Endothelial cell of umbilical vein (primary cell): ENCODE measurements around the gene TNFRSF8. TPM values are rescaled to one million over a fixed set of nuclear protein-coding genes. Genes with fewer than 3 reads are reported as not detected.

Experiments used
- BruUV-seq: library from RNA; stranded (reverse); fragments of 400-500 nt; replicated peaks from 2 replicates; lab custom pipeline; 2021; lab: Mats Ljungman, UMichigan
- CTCF ChIA-PET: fragments of 300-600, 350-600 bp; sonication (Branson Sonifier 250); formaldehyde crosslinking; loops from one replicate; lab custom pipeline; 2021; ENCODE audit warnings: antibody characterized with exemption, inconsistent platforms; lab: Charles Lee
- POLR2A ChIA-PET: fragments of 300-600, 350-600 bp; sonication (Branson Sonifier 250); formaldehyde crosslinking; loops from one replicate; lab custom pipeline; 2021; ENCODE audit warnings: antibody characterized with exemption, inconsistent platforms; lab: Charles Lee
- DNase-seq: peaks from one replicate; pipeline ENCODE4 v3.0.0-alpha.2; 2011; ENCODE audit warnings: low read depth, low spot score
- FAIRE-seq: peaks from 2 replicates; lab custom pipeline; 2011; peaks lifted over from hg19 to GRCh38; lab: Jason Lieb, UNC
- H2AFZ ChIP-seq: 2 replicates; pipeline ENCODE4 v1.6.0; 2012; ENCODE audit warnings: low read depth, low read length, control low read depth, inconsistent platforms
- H3K27ac ChIP-seq: 2 replicates; pipeline ENCODE4 v1.5.1; 2011; ENCODE audit warnings: low read depth, mild to moderate bottlenecking, control low read depth, low read length, moderate library complexity; ENCODE audit not compliant: insufficient read depth
- H3K27me3 ChIP-seq, 2 experiments: 2 replicates each; pipeline versions ENCODE4 v1.6.0 to v1.6.1; 2011; ENCODE audit warnings: low read length in 2 of 2, mixed read lengths in 1 of 2; ENCODE audit not compliant: control insufficient read depth in 2 of 2, insufficient read depth in 2 of 2
- H3K36me3 ChIP-seq, 2 experiments: 2 replicates in 1 of 2; 3 replicates in 1 of 2; pipeline ENCODE4 v1.5.1; 2011; ENCODE audit warnings: low read length in 2 of 2, mild to moderate bottlenecking in 1 of 2, moderate library complexity in 1 of 2; ENCODE audit not compliant: control insufficient read depth in 2 of 2, insufficient read depth in 2 of 2; ENCODE audit errors: extremely low read depth in 1 of 2
- H3K4me1 ChIP-seq: 3 replicates; pipeline ENCODE4 v1.5.1; 2011; ENCODE audit warnings: mild to moderate bottlenecking, low read length; ENCODE audit not compliant: control insufficient read depth, insufficient read depth; ENCODE audit errors: extremely low read depth
- H3K4me2 ChIP-seq: 2 replicates; pipeline ENCODE4 v1.6.1; 2011; ENCODE audit warnings: low read length, control low read depth, mixed read lengths; ENCODE audit not compliant: insufficient read depth
- H3K4me3 ChIP-seq, 3 experiments: fragments of 200-600 bp in 1 of 3; sonication (generic), shearing (Covaris generic) in 1 of 3; replicated peaks in 1 of 3; 2 replicates each; pipeline ENCODE4 v1.5.1; 2011 to 2016; ENCODE audit warnings: control low read depth in 3 of 3, low read length in 3 of 3, mild to moderate bottlenecking in 2 of 3, inconsistent platforms in 1 of 3, low read depth in 1 of 3, moderate library complexity in 1 of 3; ENCODE audit not compliant: insufficient read depth in 1 of 3
- H3K79me2 ChIP-seq: 2 replicates; pipeline ENCODE4 v1.6.0; 2012; ENCODE audit warnings: low read length, inconsistent platforms; ENCODE audit not compliant: control insufficient read depth, insufficient read depth
- H3K9ac ChIP-seq: replicated peaks from 2 replicates; pipeline ENCODE3; 2011; ENCODE audit warnings: low read length, control low read depth; ENCODE audit not compliant: insufficient read depth; ENCODE audit errors: extremely low read depth
- H3K9me1 ChIP-seq: replicated peaks from 3 replicates; pipeline ENCODE4 v1.6.0; 2011; ENCODE audit warnings: mild to moderate bottlenecking, low read length; ENCODE audit not compliant: control insufficient read depth, insufficient read depth; ENCODE audit errors: extremely low read depth
- H3K9me3 ChIP-seq: replicated peaks from 2 replicates; pipeline ENCODE4 v1.5.1; 2012; ENCODE audit warnings: low read length, inconsistent platforms; ENCODE audit not compliant: control insufficient read depth, insufficient read depth
- H4K20me1 ChIP-seq: replicated peaks from 2 replicates; pipeline ENCODE3; 2011; ENCODE audit warnings: mild to moderate bottlenecking, low read length; ENCODE audit not compliant: control insufficient read depth, insufficient read depth; ENCODE audit errors: extremely low read depth
- EZH2 ChIP-seq: IDR thresholded peaks from 2 replicates; pipeline ENCODE4 v1.6.1; 2012; ENCODE audit warnings: borderline replicate concordance, low read depth, mild to moderate bottlenecking, moderate library complexity, low read length, inconsistent platforms; ENCODE audit not compliant: severe bottlenecking
- FOS ChIP-seq: IDR thresholded peaks from 2 replicates; pipeline ENCODE4 v1.6.1; 2011; ENCODE audit warnings: mild to moderate bottlenecking, low read length, moderate library complexity, borderline replicate concordance; ENCODE audit not compliant: insufficient read depth
- GATA2 ChIP-seq: IDR thresholded peaks from 2 replicates; pipeline ENCODE4 v1.7.0; 2011; ENCODE audit warnings: low read depth, mild to moderate bottlenecking, moderate library complexity, mixed read lengths, low read length; ENCODE audit not compliant: insufficient read length, insufficient read depth
- JUN ChIP-seq: IDR thresholded peaks from 2 replicates; pipeline ENCODE4 v1.6.1; 2011; ENCODE audit warnings: borderline replicate concordance, low read depth; ENCODE audit not compliant: insufficient read length, insufficient read depth
- MYC ChIP-seq: IDR thresholded peaks from one replicate; pipeline ENCODE4 v1.6.1; 2011; ENCODE audit warnings: mild to moderate bottlenecking, low read depth, low read length
- POLR2A ChIP-seq: IDR thresholded peaks from 2 replicates; pipeline ENCODE4 v1.6.1; 2012; ENCODE audit warnings: low read depth, mild to moderate bottlenecking, control low read depth, low read length
- POLR2AphosphoS5 ChIP-seq: IDR thresholded peaks from 2 replicates; pipeline ENCODE4 v1.6.1; 2012; ENCODE audit warnings: low read depth, mild to moderate bottlenecking, control low read depth, low read length, moderate library complexity; ENCODE audit not compliant: insufficient read depth
- dilution Hi-C: fragments of 300-500 bp; cut with MboI; formaldehyde crosslinking; loops from one replicate; pipeline ENCODE4 v1.15.0; 2019; ENCODE audit warnings: low sequenced_read_pairs; ENCODE audit not compliant: extremely low pct_ligation_motif_present
- intact Hi-C: fragments of 100-400 bp; cut with micrococcal nuclease; formaldehyde crosslinking; loops from one replicate; pipeline ENCODE4 v1.10.0; 2022
- polyA plus RNA-seq, 4 experiments: library from polyadenylated mRNA; depleted of rRNA in 3 of 4; stranded (reverse) in 3 of 4; unstranded in 1 of 4; fragments of >200 nt; gene quantifications; 2 replicates each; pipeline versions ENCODE4 v1.2.1 to v1.2.3, GENCODE V29; 2011 to 2012; ENCODE audit warnings: missing spikeins in 1 of 4
- total RNA-seq: library from RNA; stranded (reverse); gene quantifications from 2 replicates; pipeline ENCODE4 v1.2.3, GENCODE V29; 2021
- TF ChIP-seq, protein P1 (sequence below), 2 donors: IDR thresholded peaks; 1 replicate in 1 of 2; 2 replicates in 1 of 2; pipeline ENCODE4 v1.5.1; 2011; ENCODE audit warnings: low read length in 2 of 2, mild to moderate bottlenecking in 2 of 2, moderate library complexity in 2 of 2, control low read depth in 1 of 2, inconsistent platforms in 1 of 2, low read depth in 1 of 2; ENCODE audit not compliant: insufficient read depth in 1 of 2; ENCODE audit errors: extremely low read depth in 1 of 2
- TF ChIP-seq, protein P2 (sequence below): IDR thresholded peaks from 2 replicates; pipeline ENCODE4 v1.6.1; 2011; ENCODE audit not compliant: insufficient read depth, insufficient read length

The TNFRSF8 gene
- total and polyA plus RNA-seq, 2 donors (not counting 3 experiments of a cell fraction or from before 2014, with no cell fraction given) = 0.47 TPM; not detected in 1

- no peak overlapping the region for H3K9ac ChIP-seq
- intact Hi-C loops = no loop called here
- FAIRE-seq (no peak), DNase-seq (no peak)
- dilution Hi-C loops = no loop called here
- H3K27ac ChIP-seq = no peak overlapping the region
- no peaks in the 10 kb centered on the region for H3K9me3 ChIP-seq
- no TSS peak for BruUV-seq
- TF ChIP-seq, protein P1, sequence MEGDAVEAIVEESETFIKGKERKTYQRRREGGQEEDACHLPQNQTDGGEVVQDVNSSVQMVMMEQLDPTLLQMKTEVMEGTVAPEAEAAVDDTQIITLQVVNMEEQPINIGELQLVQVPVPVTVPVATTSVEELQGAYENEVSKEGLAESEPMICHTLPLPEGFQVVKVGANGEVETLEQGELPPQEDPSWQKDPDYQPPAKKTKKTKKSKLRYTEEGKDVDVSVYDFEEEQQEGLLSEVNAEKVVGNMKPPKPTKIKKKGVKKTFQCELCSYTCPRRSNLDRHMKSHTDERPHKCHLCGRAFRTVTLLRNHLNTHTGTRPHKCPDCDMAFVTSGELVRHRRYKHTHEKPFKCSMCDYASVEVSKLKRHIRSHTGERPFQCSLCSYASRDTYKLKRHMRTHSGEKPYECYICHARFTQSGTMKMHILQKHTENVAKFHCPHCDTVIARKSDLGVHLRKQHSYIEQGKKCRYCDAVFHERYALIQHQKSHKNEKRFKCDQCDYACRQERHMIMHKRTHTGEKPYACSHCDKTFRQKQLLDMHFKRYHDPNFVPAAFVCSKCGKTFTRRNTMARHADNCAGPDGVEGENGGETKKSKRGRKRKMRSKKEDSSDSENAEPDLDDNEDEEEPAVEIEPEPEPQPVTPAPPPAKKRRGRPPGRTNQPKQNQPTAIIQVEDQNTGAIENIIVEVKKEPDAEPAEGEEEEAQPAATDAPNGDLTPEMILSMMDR (IDR thresholded peaks at IDR 0.05; ENCODE audit: extremely low read depth in 1 of 2, insufficient read depth in 1 of 2, low read depth in 1 of 2, low read length in 2 of 2) = no peak
- TF ChIP-seq EZH2 (no peak), JUN (no peak), POLR2AphosphoS5 (no peak), MYC (no peak), FOS (no peak), POLR2A (no peak), GATA2 (no peak)
- TF ChIP-seq, protein P2, sequence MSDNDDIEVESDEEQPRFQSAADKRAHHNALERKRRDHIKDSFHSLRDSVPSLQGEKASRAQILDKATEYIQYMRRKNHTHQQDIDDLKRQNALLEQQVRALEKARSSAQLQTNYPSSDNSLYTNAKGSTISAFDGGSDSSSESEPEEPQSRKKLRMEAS = no peak
- POLR2A ChIA-PET = no interaction called here
- H3K27me3 ChIP-seq = no peaks in the 10 kb centered on the region
- H3K9me1 ChIP-seq = no peaks in the 10 kb centered on the region
- CTCF ChIA-PET = interaction anchor here (1.2 kb wide), 1 partner anchor 21 kb away, joined by 3 read pairs; no protein-coding TSS in a partner anchor
- no peak overlapping the region for H3K4me3 ChIP-seq
- H3K36me3 ChIP-seq = no peaks in the 10 kb centered on the region
- no peaks in the 10 kb centered on the region for H4K20me1 ChIP-seq
- H2AFZ ChIP-seq = no peak overlapping the region
- no peaks in the 10 kb centered on the region for H3K4me1 ChIP-seq
- H3K79me2 ChIP-seq = no peaks in the 10 kb centered on the region
- no peak overlapping the region for H3K4me2 ChIP-seq
Observed at GRCh38 chr1:12049616-12050015, 13.5 kb upstream of the TNFRSF8 start.
